Measurements from ENCODE around the gene XIRP2.
"Not testable (repeated sequence)": the region's sequence is repeated elsewhere in the genome, so short reads cannot be mapped to it uniquely, and the experiment has no call there.

XIRP2 gene

GRCh38 chr2:167052825-167053224 is 164.5 kb downstream of the XIRP2 start:
- Histone ChIP-seq H3K56ac (ENCODE audit: low read length) (no peak overlapping the region), H3K27ac (ENCODE audit: low read depth, low read length) (no peak overlapping the region), H3K36me3 (ENCODE audit: control insufficient read depth, insufficient read depth, low read length) (no peaks in the 10 kb centered on the region), H3K4ac (ENCODE audit: low read depth, low read length) (no peak overlapping the region), H2BK120ac (ENCODE audit: low read depth, low read length) (no peak overlapping the region), H3K79me2 (ENCODE audit: control insufficient read depth, insufficient read depth, low read length) (no peaks in the 10 kb centered on the region), H3K18ac (ENCODE audit: low read length) (no peak overlapping the region), H3K79me1 (ENCODE audit: low read length) (no peaks in the 10 kb centered on the region), H2AK5ac (ENCODE audit: low read length) (no peak overlapping the region), H3K4me1 (ENCODE audit: control insufficient read depth, low read depth, low read length) (no peaks in the 10 kb centered on the region), H4K8ac (ENCODE audit: low read depth, low read length) (no peak overlapping the region), H3K9ac (ENCODE audit: low read length) (no peak overlapping the region), H3K23ac (ENCODE audit: low read length) (no peak overlapping the region), H3K4me3 (ENCODE audit: low read length) (no peak overlapping the region), H4K5ac (ENCODE audit: low read length) (no peak overlapping the region), H2BK15ac (replicated peaks; ENCODE audit: low read depth) (no peak overlapping the region), H3K27me3 (ENCODE audit: insufficient read depth, low read length, poor library complexity) (no peaks in the 10 kb centered on the region), H2BK5ac (ENCODE audit: low read length) (no peak overlapping the region), H3K4me2 (ENCODE audit: low read length) (no peak overlapping the region)
- no CpG with 5 or more reads among the region's 1 CpG for WGBS (ENCODE audit: extremely low coverage, insufficient coverage, low lambda C conversion rate)
- peak; percentile 34 for DNase-seq

DNA sequence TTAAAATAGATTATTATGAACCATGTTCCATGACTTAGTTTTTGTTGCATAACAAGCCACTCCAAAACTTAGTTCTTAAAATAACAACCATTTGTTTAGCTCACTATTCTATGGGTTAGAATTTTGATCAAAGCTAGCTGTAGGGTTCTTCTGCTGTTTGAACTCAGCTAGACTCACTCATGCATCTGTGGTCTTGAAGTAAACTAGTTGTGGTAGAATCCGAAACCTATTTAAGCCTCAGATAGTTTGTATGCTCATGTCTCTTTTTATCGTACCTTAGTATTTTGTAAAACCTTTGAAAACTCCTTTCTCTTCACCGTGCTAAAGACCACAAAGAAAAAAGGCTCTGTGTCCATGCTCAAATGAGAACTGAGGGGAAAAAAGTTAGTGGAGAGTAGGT is 166.6 kb downstream of the XIRP2 start:
- H3K9ac ChIP-seq (ENCODE audit: low read length), result no peak overlapping the region

GRCh38 chr2:167057446-167057845 is 169.2 kb downstream of the XIRP2 start:
- Histone ChIP-seq H3K56ac (ENCODE audit: low read length) (no peak overlapping the region), H3K23ac (ENCODE audit: low read length) (no peak overlapping the region), H3K4ac (ENCODE audit: low read depth, low read length) (no peak overlapping the region), H3K27ac (ENCODE audit: low read depth, low read length) (no peak overlapping the region), H4K5ac (ENCODE audit: low read length) (no peak overlapping the region), H3K4me2 (ENCODE audit: low read length) (no peak overlapping the region), H3K27me3 (ENCODE audit: insufficient read depth, low read length, poor library complexity) (no peaks in the 10 kb centered on the region), H2BK15ac (replicated peaks; ENCODE audit: low read depth) (no peak overlapping the region), H3K9ac (ENCODE audit: low read length) (no peak overlapping the region), H3K18ac (ENCODE audit: low read length) (no peak overlapping the region), H3K79me1 (ENCODE audit: low read length) (no peaks in the 10 kb centered on the region), H3K36me3 (ENCODE audit: control insufficient read depth, insufficient read depth, low read length) (no peaks in the 10 kb centered on the region), H4K8ac (ENCODE audit: low read depth, low read length) (no peak overlapping the region), H2BK120ac (ENCODE audit: low read depth, low read length) (no peak overlapping the region), H3K79me2 (ENCODE audit: control insufficient read depth, insufficient read depth, low read length) (no peaks in the 10 kb centered on the region), H2AK5ac (ENCODE audit: low read length) (no peak overlapping the region), H2BK5ac (ENCODE audit: low read length) (no peak overlapping the region), H3K4me3 (ENCODE audit: low read length) (no peak overlapping the region), H3K4me1 (ENCODE audit: control insufficient read depth, low read depth, low read length) (no peaks in the 10 kb centered on the region)
- WGBS (ENCODE audit: extremely low coverage, insufficient coverage, low lambda C conversion rate), result no CpG with 5 or more reads among the region's 4 CpGs
- no peak for DNase-seq

More for the DNA sequence above, 166.6 kb downstream of the XIRP2 start:
- no peaks in the 10 kb centered on the region for H3K4me1 ChIP-seq (ENCODE audit: control insufficient read depth, low read depth, low read length)
- no peak for DNase-seq
- no peak overlapping the region for H4K5ac ChIP-seq (ENCODE audit: low read length)
- no peak overlapping the region for H2BK5ac ChIP-seq (ENCODE audit: low read length)
- no peaks in the 10 kb centered on the region for H3K79me2 ChIP-seq (ENCODE audit: control insufficient read depth, insufficient read depth, low read length)
- no peak overlapping the region for H2BK120ac ChIP-seq (ENCODE audit: low read depth, low read length)
- H3K23ac ChIP-seq (ENCODE audit: low read length), result no peak overlapping the region
- no peak overlapping the region for H4K8ac ChIP-seq (ENCODE audit: low read depth, low read length)
- no peak overlapping the region for H3K27ac ChIP-seq (ENCODE audit: low read depth, low read length)
- no peaks in the 10 kb centered on the region for H3K27me3 ChIP-seq (ENCODE audit: insufficient read depth, low read length, poor library complexity)
- no peak overlapping the region for H3K4me2 ChIP-seq (ENCODE audit: low read length)
- no peaks in the 10 kb centered on the region for H3K36me3 ChIP-seq (ENCODE audit: control insufficient read depth, insufficient read depth, low read length)
- no CpG with 5 or more reads among the region's 3 CpGs for WGBS (ENCODE audit: extremely low coverage, insufficient coverage, low lambda C conversion rate)
- no peak overlapping the region for H2BK15ac ChIP-seq (replicated peaks; ENCODE audit: low read depth)
- no peak overlapping the region for H3K4ac ChIP-seq (ENCODE audit: low read depth, low read length)
- no peak overlapping the region for H2AK5ac ChIP-seq (ENCODE audit: low read length)
- no peaks in the 10 kb centered on the region for H3K79me1 ChIP-seq (ENCODE audit: low read length)
- no peak overlapping the region for H3K4me3 ChIP-seq (ENCODE audit: low read length)
- no peak overlapping the region for H3K18ac ChIP-seq (ENCODE audit: low read length)
- H3K56ac ChIP-seq (ENCODE audit: low read length), result no peak overlapping the region

DNA sequence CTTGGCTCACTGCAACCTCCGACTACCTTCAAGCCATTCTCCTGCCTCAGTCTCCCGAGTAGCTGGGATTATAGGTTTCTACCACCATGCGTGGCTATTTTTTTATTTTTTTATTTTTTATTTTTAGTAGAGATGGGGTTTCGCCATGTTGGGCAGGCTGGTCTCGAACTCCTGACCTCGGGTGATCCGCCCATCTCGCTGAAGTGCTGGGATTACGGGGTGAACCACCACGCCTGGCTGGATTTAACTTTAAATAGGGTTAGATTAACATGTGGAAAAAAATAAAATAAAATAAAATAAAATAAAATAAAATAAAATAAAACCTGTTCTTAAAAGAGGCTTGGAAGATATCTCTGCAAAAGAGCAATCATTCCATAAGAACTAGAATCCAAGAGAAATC is 170.9 kb downstream of the XIRP2 start:
- no peak for DNase-seq
- Histone ChIP-seq H2AK5ac (ENCODE audit: low read length) (no peak overlapping the region), H3K79me2 (ENCODE audit: control insufficient read depth, insufficient read depth, low read length) (no peaks in the 10 kb centered on the region), H3K9ac (ENCODE audit: low read length) (no peak overlapping the region), H3K4me3 (ENCODE audit: low read length) (no peak overlapping the region), H3K18ac (ENCODE audit: low read length) (no peak overlapping the region), H3K4me1 (ENCODE audit: control insufficient read depth, low read depth, low read length) (no peaks in the 10 kb centered on the region), H3K4me2 (ENCODE audit: low read length) (no peak overlapping the region), H2BK5ac (ENCODE audit: low read length) (no peak overlapping the region), H4K8ac (ENCODE audit: low read depth, low read length) (no peak overlapping the region), H3K36me3 (ENCODE audit: control insufficient read depth, insufficient read depth, low read length) (no peaks in the 10 kb centered on the region), H3K79me1 (ENCODE audit: low read length) (no peaks in the 10 kb centered on the region), H2BK15ac (replicated peaks; ENCODE audit: low read depth) (no peak overlapping the region), H3K27ac (ENCODE audit: low read depth, low read length) (no peak overlapping the region), H3K4ac (ENCODE audit: low read depth, low read length) (no peak overlapping the region), H4K5ac (ENCODE audit: low read length) (no peak overlapping the region), H3K27me3 (ENCODE audit: insufficient read depth, low read length, poor library complexity) (no peaks in the 10 kb centered on the region), H3K56ac (ENCODE audit: low read length) (no peak overlapping the region), H2BK120ac (ENCODE audit: low read depth, low read length) (no peak overlapping the region), H3K23ac (ENCODE audit: low read length) (no peak overlapping the region)
- WGBS (ENCODE audit: extremely low coverage, insufficient coverage, low lambda C conversion rate), result no CpG with 5 or more reads among the region's 10 CpGs

- Histone ChIP-seq H3K18ac (ENCODE audit: low read length) (no peak overlapping the region), H3K4ac (ENCODE audit: low read depth, low read length) (no peak overlapping the region), H3K4me2 (ENCODE audit: low read length) (no peak overlapping the region), H3K4me3 (ENCODE audit: low read length) (no peak overlapping the region), H4K5ac (ENCODE audit: low read length) (no peak overlapping the region), H4K8ac (ENCODE audit: low read depth, low read length) (no peak overlapping the region), H3K36me3 (ENCODE audit: control insufficient read depth, insufficient read depth, low read length) (no peaks in the 10 kb centered on the region), H3K79me1 (ENCODE audit: low read length) (no peaks in the 10 kb centered on the region), H3K23ac (ENCODE audit: low read length) (no peak overlapping the region), H3K79me2 (ENCODE audit: control insufficient read depth, insufficient read depth, low read length) (no peaks in the 10 kb centered on the region), H3K27ac (ENCODE audit: low read depth, low read length) (no peak overlapping the region), H3K4me1 (ENCODE audit: control insufficient read depth, low read depth, low read length) (no peaks in the 10 kb centered on the region), H2AK5ac (ENCODE audit: low read length) (no peak overlapping the region), H2BK15ac (replicated peaks; ENCODE audit: low read depth) (no peak overlapping the region), H3K56ac (ENCODE audit: low read length) (no peak overlapping the region), H3K27me3 (ENCODE audit: insufficient read depth, low read length, poor library complexity) (no peaks in the 10 kb centered on the region), H2BK120ac (ENCODE audit: low read depth, low read length) (no peak overlapping the region), H3K9ac (ENCODE audit: low read length) (no peak overlapping the region), H2BK5ac (ENCODE audit: low read length) (no peak overlapping the region)
- DNase-seq, result no peak
- WGBS (ENCODE audit: extremely low coverage, insufficient coverage, low lambda C conversion rate), result no CpG with 5 or more reads among the region's 1 CpG
Measured at GRCh38 chr2:167069855-167070254, 181.6 kb downstream of the XIRP2 start.

GRCh38 chr2:167075708-167076107 is 187.4 kb downstream of the XIRP2 start:
- H2AK5ac ChIP-seq (ENCODE audit: low read length); H3K79me1 ChIP-seq (ENCODE audit: low read length); H3K27ac ChIP-seq (ENCODE audit: low read depth, low read length); H3K56ac ChIP-seq (ENCODE audit: low read length); H3K4me2 ChIP-seq (ENCODE audit: low read length); H3K18ac ChIP-seq (ENCODE audit: low read length); H3K23ac ChIP-seq (ENCODE audit: low read length); DNase-seq; H3K4ac ChIP-seq (ENCODE audit: low read depth, low read length); H3K36me3 ChIP-seq (ENCODE audit: control insufficient read depth, insufficient read depth, low read length); H3K4me3 ChIP-seq (ENCODE audit: low read length); H3K9ac ChIP-seq (ENCODE audit: low read length); H2BK5ac ChIP-seq (ENCODE audit: low read length); H2BK15ac ChIP-seq (replicated peaks; ENCODE audit: low read depth); H3K27me3 ChIP-seq (ENCODE audit: insufficient read depth, low read length, poor library complexity); H3K4me1 ChIP-seq (ENCODE audit: control insufficient read depth, low read depth, low read length); H2BK120ac ChIP-seq (ENCODE audit: low read depth, low read length); H4K5ac ChIP-seq (ENCODE audit: low read length); H3K79me2 ChIP-seq (ENCODE audit: control insufficient read depth, insufficient read depth, low read length); H4K8ac ChIP-seq (ENCODE audit: low read depth, low read length): not testable (repeated sequence)
- WGBS (ENCODE audit: extremely low coverage, insufficient coverage, low lambda C conversion rate), result no CpG with 5 or more reads among the region's 8 CpGs
